HepG2 (cell line): ENCODE results near the gene RBM18. TPM values are rescaled to one million over a fixed set of nuclear protein-coding genes. Genes with fewer than 3 reads are reported as not detected.
A peak's percentile ranks its signal among the peaks of the same experiment; 100 is the strongest.

Source experiments
- ATAC-seq: fragments of 200-7000 bp; cut with Tn5 transposase; 3 replicates; pipeline ENCODE4 v1.9.1; 2020; ENCODE audit warnings: mild to moderate bottlenecking, moderate library complexity
- BruUV-seq: library from RNA; stranded (reverse); fragments of 400-500 nt; replicated peaks from 2 replicates; lab custom pipeline; 2021; lab: Mats Ljungman, UMichigan
- CTCF ChIA-PET: fragments of 300-600 bp; formaldehyde crosslinking; extraction: SDS; loops from one replicate; lab custom pipeline; 2021; ENCODE audit warnings: low total read pairs, inconsistent platforms, low intra/inter-chr PET ratio; lab: Yijun Ruan, JAX
- POLR2A ChIA-PET: fragments of 350-600 bp; sonication (Branson Sonifier 250); formaldehyde crosslinking; loops from one replicate; lab custom pipeline; 2020; ENCODE audit warnings: antibody characterized with exemption, inconsistent platforms; lab: Yijun Ruan, JAX
- DNase-seq: peaks from one replicate; pipeline ENCODE4 v3.0.0-alpha.2; 2015; ENCODE audit warnings: low spot score
- FAIRE-seq: peaks from 3 replicates; lab custom pipeline; 2011; peaks lifted over from hg19 to GRCh38; lab: Jason Lieb, UNC
- H2AFZ ChIP-seq: one replicate; pipeline ENCODE4 v1.6.1; 2011; ENCODE audit warnings: low read length, inconsistent platforms
- H3K27ac ChIP-seq: fragments of 300-600 bp; 3 replicates; pipeline ENCODE4 v1.8.0; 2011; ENCODE audit warnings: mixed run types, mild to moderate bottlenecking, mixed read lengths, low read length, inconsistent platforms; ENCODE audit not compliant: insufficient read depth; ENCODE audit errors: extremely low read length
- H3K27me3 ChIP-seq, 2 experiments: fragments of 200-600 bp in 1 of 2; 2 replicates in 1 of 2; 3 replicates in 1 of 2; pipeline versions ENCODE4 v1.6.0 to v1.8.0; 2011; ENCODE audit warnings: low read length in 2 of 2, mild to moderate bottlenecking in 2 of 2, moderate library complexity in 2 of 2, inconsistent platforms in 1 of 2; ENCODE audit not compliant: insufficient read depth in 2 of 2, control insufficient read depth in 1 of 2
- H3K36me3 ChIP-seq, 2 experiments: fragments of 200-600 bp in 1 of 2; replicated peaks in 1 of 2; 2 replicates in 1 of 2; 3 replicates in 1 of 2; pipeline versions ENCODE4 v1.5.1 to v1.8.0; 2011; ENCODE audit warnings: low read length in 2 of 2, inconsistent platforms in 1 of 2; ENCODE audit not compliant: insufficient read depth in 2 of 2, control insufficient read depth in 1 of 2
- H3K4me1 ChIP-seq: 2 replicates; pipeline ENCODE4 v1.5.1; 2012; ENCODE audit warnings: low read length, inconsistent platforms; ENCODE audit not compliant: insufficient read depth
- H3K4me2 ChIP-seq: 2 replicates; pipeline ENCODE4 v1.6.0; 2011; ENCODE audit warnings: low read depth, low read length, inconsistent platforms
- H3K4me3 ChIP-seq, 3 experiments: fragments of 200-600 bp in 1 of 3; sonication (generic), shearing (Covaris generic) in 1 of 3; replicated peaks in 1 of 3; 2 replicates each; pipeline ENCODE4 v1.5.1; 2011 to 2016; ENCODE audit warnings: low read length in 3 of 3, inconsistent platforms in 2 of 3, low read depth in 2 of 3, mild to moderate bottlenecking in 2 of 3, control low read depth in 1 of 3, mixed read lengths in 1 of 3; ENCODE audit not compliant: insufficient read depth in 1 of 3
- H3K79me2 ChIP-seq: one replicate; pipeline ENCODE4 v1.6.1; 2011; ENCODE audit warnings: low read length, inconsistent platforms; ENCODE audit not compliant: insufficient read depth
- H3K9ac ChIP-seq: 2 replicates; pipeline ENCODE4 v1.6.0; 2011; ENCODE audit warnings: mild to moderate bottlenecking, low read depth, low read length, inconsistent platforms; ENCODE audit not compliant: insufficient read depth
- H3K9me3 ChIP-seq: 2 replicates; pipeline ENCODE4 v1.5.1; 2012; ENCODE audit warnings: mild to moderate bottlenecking, low read length
- H4K20me1 ChIP-seq: 2 replicates; pipeline ENCODE4 v1.6.0; 2011; ENCODE audit warnings: inconsistent platforms, mild to moderate bottlenecking, low read length, moderate library complexity; ENCODE audit not compliant: insufficient read depth
- CEBPZ ChIP-seq: IDR thresholded peaks from 2 replicates; pipeline ENCODE4 v1.6.1; 2012; ENCODE audit warnings: low read length, improper control_type of control experiment
- ELF3 ChIP-seq: IDR thresholded peaks from 2 replicates; pipeline ENCODE4 v1.6.1; 2016; ENCODE audit warnings: missing genetic modification reagents, missing compliant biosample characterization
- IRF2 ChIP-seq: IDR thresholded peaks from 2 replicates; pipeline ENCODE4 v1.6.1; 2018; ENCODE audit warnings: missing genetic modification reagents, missing compliant biosample characterization
- LRRFIP1 ChIP-seq: sonication (generic); formaldehyde crosslinking; conservative IDR thresholded peaks from 2 replicates; pipeline ENCODE4 v1.4.0; 2020; ENCODE audit warnings: missing genetic modification reagents
- MTF2 ChIP-seq: sonication (generic); formaldehyde crosslinking; IDR thresholded peaks from 2 replicates; pipeline ENCODE4 v1.5.0; 2020; ENCODE audit warnings: missing genetic modification reagents, borderline replicate concordance
- PAWR ChIP-seq: sonication (generic); formaldehyde crosslinking; IDR thresholded peaks from 2 replicates; pipeline ENCODE4 v1.4.0; 2020; ENCODE audit warnings: missing genetic modification reagents, mild to moderate bottlenecking, borderline replicate concordance
- RBFOX2 ChIP-seq: fragments of 200-400 bp; formaldehyde crosslinking; IDR thresholded peaks from 2 replicates; pipeline ENCODE4 v1.6.1; 2017; ENCODE audit warnings: low read depth, mild to moderate bottlenecking, low read length
- RFX3 ChIP-seq: IDR thresholded peaks from 2 replicates; pipeline ENCODE4 v1.6.1; 2016; ENCODE audit warnings: missing biosample characterization, missing genetic modification reagents
- RNF2 ChIP-seq: fragments of 450-650 bp; conservative IDR thresholded peaks from 2 replicates; pipeline ENCODE4 v1.6.1; 2016; ENCODE audit warnings: low read depth
- SMAD1 ChIP-seq: sonication (generic); formaldehyde crosslinking; IDR thresholded peaks from 2 replicates; pipeline ENCODE4 v1.4.0; 2020; ENCODE audit warnings: missing genetic modification reagents, low read depth, mild to moderate bottlenecking, borderline replicate concordance
- SNAPC2 ChIP-seq: sonication (generic); formaldehyde crosslinking; IDR thresholded peaks from 2 replicates; pipeline ENCODE4 v1.8.1; 2022; ENCODE audit warnings: mild to moderate bottlenecking, missing genetic modification reagents
- ZBTB38 ChIP-seq: sonication (generic); formaldehyde crosslinking; IDR thresholded peaks from 2 replicates; pipeline ENCODE4 v1.5.1; 2020; ENCODE audit warnings: mild to moderate bottlenecking, missing genetic modification reagents
- ZIK1 ChIP-seq: sonication (generic); formaldehyde crosslinking; IDR thresholded peaks from 2 replicates; pipeline ENCODE4 v1.5.0; 2020; ENCODE audit warnings: mild to moderate bottlenecking, low read depth, missing genetic modification reagents, borderline replicate concordance
- ZNF530 ChIP-seq: sonication (generic); formaldehyde crosslinking; IDR thresholded peaks from 2 replicates; pipeline ENCODE4 v1.5.0; 2020; ENCODE audit warnings: low read depth, mild to moderate bottlenecking, missing genetic modification reagents
- ZNF572 ChIP-seq: sonication (generic); formaldehyde crosslinking; IDR thresholded peaks from 2 replicates; pipeline ENCODE4 v1.5.1; 2020; ENCODE audit warnings: mild to moderate bottlenecking, missing genetic modification reagents
- ZNF800 ChIP-seq: sonication (generic); formaldehyde crosslinking; IDR thresholded peaks from 2 replicates; pipeline ENCODE4 v1.4.0; 2020; ENCODE audit warnings: missing genetic modification reagents
- WGBS: methylation state at CpG from one replicate; pipeline ENCODE4 v1.1.6; 2017; ENCODE audit warnings: low lambda C conversion rate; 5-methylcytosine and 5-hydroxymethylcytosine counted together
- in situ Hi-C: cut with HindIII; loops from 2 replicates; pipeline ENCODE4 v1.10.0; 2017; ENCODE audit warnings: low pct_unique_long_range_greater_than_20kb; ENCODE audit not compliant: extremely low pct_ligation_motif_present
- intact Hi-C: fragments of 100-400 bp; cut with micrococcal nuclease; formaldehyde crosslinking; loops from one replicate; pipeline ENCODE4 v1.10.0; 2022; ENCODE audit not compliant: unreplicated experiment
- polyA plus RNA-seq, 8 experiments: library from polyadenylated mRNA; depleted of rRNA in 3 of 8; stranded (reverse) in 7 of 8; unstranded in 1 of 8; fragments of >200 nt; fragmentation: Illumina TruSeq in 4 of 8; extraction: Trizol in 4 of 8; gene quantifications; 2 replicates each; pipeline versions ENCODE4 v1.2.1 to v1.2.3, GENCODE V29; 2011 to 2016; ENCODE audit warnings: low read depth in 4 of 8, missing spikeins in 1 of 8, mixed read lengths in 1 of 8; ENCODE audit not compliant: insufficient read depth in 1 of 8
- total RNA-seq, 5 experiments: library from RNA; depleted of rRNA; stranded (reverse); fragments of >200 nt; fragmentation: Illumina TruSeq; extraction: Trizol; gene quantifications; 2 replicates each; pipeline ENCODE4 v1.2.3, GENCODE V29; 2016; ENCODE audit warnings: low read depth in 1 of 5

RBM18 gene
- total and polyA plus RNA-seq, 2 of the 13 experiments (the other 11 are each of a cell fraction or from before 2014, with no cell fraction given): 12.6 to 16.6 TPM

GRCh38 chr9:122219856-122220672 lies 44.6 kb downstream of the RBM18 start:
- ATAC-seq: no peak
- no peak for TF ChIP-seq LRRFIP1 (CRISPR knock-in tag)
- no peak for TF ChIP-seq PAWR (CRISPR knock-in tag)
- TF ChIP-seq ZNF572: no peak
- TF ChIP-seq SMAD1 (CRISPR knock-in tag): no peak
- no peak for TF ChIP-seq RBFOX2
- TF ChIP-seq RNF2: peak; percentile 95
- TF ChIP-seq RFX3 (CRISPR knock-in tag): no peak
- no peak for TF ChIP-seq SNAPC2 (CRISPR knock-in tag)
- no peak for TF ChIP-seq ZNF530 (CRISPR knock-in tag)
- no peak for TF ChIP-seq CEBPZ
- TF ChIP-seq ZBTB38 (CRISPR knock-in tag): peak; percentile 38; the same call in 1 of the 2 replicates
- no peak for TF ChIP-seq ELF3 (CRISPR knock-in tag)
- no peak for TF ChIP-seq ZIK1 (CRISPR knock-in tag)
- no peak for TF ChIP-seq IRF2
- 0 out of 2 replicates have a peak, but pooled peaks have one; percentile 9 for TF ChIP-seq MTF2
- peak; percentile 27; the same call in 1 of the 2 replicates for TF ChIP-seq ZNF800 (CRISPR knock-in tag)

More at GRCh38 chr9:122219856-122220672, 44.6 kb downstream of the RBM18 start:
- no peaks in the 10 kb centered on the region for H3K36me3 ChIP-seq
- H4K20me1 ChIP-seq: no peaks in the 10 kb centered on the region
- ChIA-PET POLR2A (no interaction called here), CTCF (no interaction called here)
- peaks cover 48% of the 10 kb centered on the region for H3K4me1 ChIP-seq
- DNase-seq (no peak), FAIRE-seq (no peak)
- WGBS: 69% methylated on average over 31 of the region's 57 CpGs
- H3K9ac ChIP-seq: no peak overlapping the region
- H3K9me3 ChIP-seq: no peaks in the 10 kb centered on the region
- H3K27me3 ChIP-seq: peaks cover 8 to 88% of the 10 kb centered on the region in 2 experiments; a peak in 4 of 5 replicates
- in situ Hi-C loops (no loop called here), intact Hi-C loops (no loop called here)
- no peaks in the 10 kb centered on the region for H3K79me2 ChIP-seq
- H3K4me3 ChIP-seq: peak overlapping the region in 1 of 3 experiments; percentile 43; a peak in 1 of 6 replicates
- H3K4me2 ChIP-seq: peak overlapping the region; percentile 65
- H3K27ac ChIP-seq: no peak overlapping the region
- no peak overlapping the region for H2AFZ ChIP-seq
- BruUV-seq: no TSS peak
